Stimulated activated CD4-positive, alpha-beta T cell treated with anti-CD3 and anti-CD28 coated beads, Interleukin-4, amount 100 ng/mL, for 1 hour (primary cell): ENCODE results near the gene RNF13.
A peak's percentile ranks its signal among the peaks of the same experiment; 100 is the strongest.
"Not testable (repeated sequence)": the region's sequence is repeated elsewhere in the genome, so short reads cannot be mapped to it uniquely, and the experiment has no call there.

Experiments
- DNase-seq: peaks from one replicate; pipeline ENCODE4 v3.0.0-alpha.2; 2020

The RNF13 gene

DNA sequence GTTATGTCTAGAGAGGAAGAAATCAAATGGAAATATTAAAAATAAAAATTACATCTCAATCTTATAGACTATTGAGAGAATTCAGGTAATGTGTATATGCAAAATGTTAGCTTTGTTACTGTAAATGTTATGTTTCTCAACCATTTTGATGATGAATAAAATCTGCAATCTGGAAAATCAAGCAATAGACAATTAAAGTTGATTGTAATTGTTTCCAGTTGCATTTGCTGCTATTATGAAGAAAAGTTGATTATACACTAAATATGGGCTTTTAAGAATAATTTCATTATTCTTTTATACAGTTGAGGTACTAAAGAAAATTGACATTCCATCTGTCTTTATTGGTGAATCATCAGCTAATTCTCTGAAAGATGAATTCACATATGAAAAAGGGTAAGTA lies 88.8 kb downstream of the RNF13 start:
- no peak for DNase-seq

DNA sequence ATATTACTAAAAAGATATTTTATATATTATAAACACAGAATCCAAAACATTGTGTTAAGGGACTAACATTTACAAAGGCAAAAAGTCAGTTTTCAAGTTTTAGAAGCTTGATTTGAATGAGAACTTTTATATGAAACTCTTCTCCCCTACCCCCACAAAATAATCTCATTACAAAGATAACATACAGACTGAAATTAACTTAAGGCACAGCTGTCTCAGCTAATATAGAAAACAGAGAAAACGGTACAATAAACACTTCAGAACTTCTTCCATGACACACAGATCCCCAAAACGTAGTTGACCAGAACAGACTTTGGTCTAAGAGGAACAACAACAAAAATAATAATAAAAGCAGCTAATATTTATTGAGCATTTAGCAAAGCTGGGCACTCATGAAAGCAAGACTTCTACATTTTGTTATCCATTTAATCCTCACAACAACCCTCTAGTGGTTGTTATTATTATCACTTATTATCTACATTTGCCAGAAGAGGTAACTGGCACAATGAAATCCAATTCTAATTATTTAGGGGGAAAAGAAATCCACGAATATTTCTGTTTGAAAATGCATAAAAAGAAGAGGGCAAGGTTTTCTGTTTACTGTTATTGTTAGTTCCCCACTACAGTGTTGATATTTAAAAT lies 89.6 kb downstream of the RNF13 start:
- DNase-seq = no peak

DNA sequence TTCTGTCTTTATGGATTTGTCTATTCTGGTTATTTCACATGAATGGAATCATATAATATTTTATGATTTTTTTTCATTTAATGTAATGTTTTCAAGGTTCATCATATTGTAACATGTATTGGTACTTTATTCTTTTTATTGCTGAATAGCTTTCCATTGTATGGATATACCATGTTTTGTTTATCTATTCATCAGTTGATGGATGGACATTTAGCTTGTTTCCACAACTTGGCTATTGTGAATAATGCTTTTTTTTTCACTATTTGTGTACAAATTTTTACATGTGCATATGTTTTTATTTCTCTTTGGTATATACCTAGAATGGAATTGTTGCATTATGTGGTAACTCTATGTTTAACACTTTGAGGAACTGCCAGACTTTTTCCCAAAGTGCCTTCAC lies 93.0 kb downstream of the RNF13 start:
- DNase-seq = no peak

DNA sequence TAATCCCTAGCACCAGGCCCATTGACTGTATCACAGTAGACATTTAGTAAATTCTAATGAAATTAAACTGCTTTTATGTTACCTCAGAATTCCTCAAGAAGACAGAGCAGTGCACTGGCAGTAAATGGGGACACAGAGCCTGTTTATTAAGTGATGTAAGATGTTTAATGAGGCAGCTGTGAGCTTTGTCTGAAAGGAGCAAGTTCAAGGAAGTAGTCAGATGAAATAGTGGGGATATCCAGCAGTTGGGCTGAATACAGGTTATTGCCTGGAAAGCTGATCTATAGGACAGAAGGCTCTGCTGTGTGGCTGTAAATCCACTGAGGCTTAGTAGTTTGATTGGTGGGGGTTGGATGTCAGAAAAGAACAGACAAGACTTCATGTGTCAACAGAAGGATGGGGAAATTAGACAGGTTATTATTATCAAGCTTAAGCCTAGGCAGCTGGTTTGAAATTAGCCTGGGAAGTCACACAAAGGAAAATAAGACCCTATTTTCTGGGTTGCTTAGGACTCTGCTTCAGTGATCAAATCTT lies 95.5 kb downstream of the RNF13 start:
- DNase-seq = no peak

DNA sequence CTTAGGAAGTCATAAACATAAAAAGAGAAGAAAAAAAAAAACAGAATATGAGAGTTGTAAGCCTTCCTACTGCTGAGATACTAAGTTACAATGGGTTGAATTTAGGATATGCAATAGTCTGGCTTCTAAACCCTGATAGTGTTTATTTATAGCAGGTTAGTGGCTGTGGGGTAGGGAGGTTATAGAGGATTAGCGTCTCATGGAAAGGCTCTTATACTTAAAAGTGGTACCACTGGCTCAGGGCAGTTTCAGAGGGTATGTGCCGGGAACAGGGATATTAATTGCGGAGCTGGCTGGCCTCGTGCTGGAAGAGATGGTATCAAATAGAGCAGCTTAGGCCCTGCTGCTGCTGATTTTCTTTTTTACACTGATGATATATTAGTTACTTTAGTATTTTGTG lies 96.9 kb downstream of the RNF13 start:
- no peak for DNase-seq

DNA sequence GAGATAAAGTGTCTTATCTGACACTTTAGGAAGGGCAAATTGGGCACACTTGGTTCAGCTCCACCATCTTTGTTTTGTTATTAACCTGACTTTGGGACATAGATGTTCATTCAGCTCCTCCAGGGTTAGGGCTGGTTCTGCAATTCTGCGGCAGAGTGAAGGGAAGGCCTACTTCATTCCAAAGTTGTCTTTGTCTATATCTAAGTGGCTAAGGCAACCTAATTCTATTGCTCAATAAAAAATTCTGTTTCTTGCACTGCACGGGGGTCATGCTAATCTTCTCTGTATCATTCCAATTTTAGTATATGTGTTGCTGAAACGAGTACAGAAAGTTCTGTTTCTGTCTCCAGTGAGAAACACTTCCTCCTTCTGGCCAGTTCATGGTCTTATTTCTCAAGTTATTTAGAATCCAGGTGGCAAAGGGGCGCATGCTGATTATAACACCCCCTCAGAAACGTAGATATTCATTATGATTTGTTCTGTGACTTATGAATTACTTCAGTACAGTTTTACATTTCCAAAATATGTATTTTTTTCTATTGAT lies 104.2 kb downstream of the RNF13 start:
- DNase-seq = no peak

DNA sequence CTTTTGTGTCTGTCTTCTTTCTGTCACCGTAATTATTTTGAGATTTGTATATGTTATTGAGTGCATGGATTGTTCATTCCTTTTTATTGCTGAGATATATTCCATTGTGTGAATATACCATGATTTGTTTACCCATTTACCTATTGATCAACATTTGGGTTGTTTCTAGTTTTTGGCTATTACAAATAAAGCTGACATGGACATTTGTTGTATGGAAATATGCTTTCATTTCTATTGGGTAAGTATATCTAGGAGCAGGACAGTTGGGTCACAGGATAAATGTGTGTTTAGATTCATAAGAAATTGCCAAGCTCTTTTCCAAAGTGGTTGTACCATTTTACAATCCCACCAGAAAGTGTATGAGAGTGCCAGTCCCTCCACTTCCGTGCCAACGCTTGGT lies 106.5 kb downstream of the RNF13 start:
- DNase-seq = no peak

DNA sequence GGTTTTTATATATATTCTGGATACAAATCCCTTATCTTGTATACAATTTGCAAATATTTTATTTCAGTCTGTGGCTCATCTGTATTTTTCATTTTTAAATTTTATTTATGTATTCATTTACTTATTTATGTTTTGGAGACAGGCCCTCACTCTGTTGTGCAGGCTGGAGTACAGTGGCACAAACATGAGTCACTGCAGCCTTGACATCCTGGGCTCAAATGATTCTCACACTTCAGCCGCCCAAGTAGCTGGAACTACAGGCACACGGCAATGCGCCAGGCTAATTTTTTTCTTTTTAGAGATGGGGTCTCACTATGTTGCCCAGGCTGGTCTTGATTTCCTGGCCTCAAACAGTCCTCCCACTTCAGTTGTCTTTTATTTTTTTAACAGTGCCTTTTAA lies 107.1 kb downstream of the RNF13 start:
- DNase-seq = no peak

DNA sequence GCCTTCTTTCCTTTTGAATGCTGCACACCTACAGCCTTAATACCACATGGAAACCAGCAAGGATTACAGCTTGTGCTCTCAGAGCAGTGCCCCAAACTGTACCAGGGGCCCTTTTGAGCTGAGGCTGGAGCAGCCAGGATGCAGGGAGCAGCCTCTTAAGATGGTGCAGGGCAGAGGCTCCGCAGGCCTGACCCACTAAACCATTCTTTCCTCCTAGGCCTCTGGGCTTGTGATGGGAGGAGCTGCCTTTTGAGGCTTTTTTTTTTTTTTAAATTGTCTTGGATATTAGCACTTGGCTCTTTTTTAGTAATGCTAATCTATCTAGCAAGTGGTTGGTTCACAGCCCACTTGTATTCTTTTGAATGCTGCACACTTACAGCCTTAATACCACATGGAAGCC lies 120.0 kb downstream of the RNF13 start:
- DNase-seq = no peak

DNA sequence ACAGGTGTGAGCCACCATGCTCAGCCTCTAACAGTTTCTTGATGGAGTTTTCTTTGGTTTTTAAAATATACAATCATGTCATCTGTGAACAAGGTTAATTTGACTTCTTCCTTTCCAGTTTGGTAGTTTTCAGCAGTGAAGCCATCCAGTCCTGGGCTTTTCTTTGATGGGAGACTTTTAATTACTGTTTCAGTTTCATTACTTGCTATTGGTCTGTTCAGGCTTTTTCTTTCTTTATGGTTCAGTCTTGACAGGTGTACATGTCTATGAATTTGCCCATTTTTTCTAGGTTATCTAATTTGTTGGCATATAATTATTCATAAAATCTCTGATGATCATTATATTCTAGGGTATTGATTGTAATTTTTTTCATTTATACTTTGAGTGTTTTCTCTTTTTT lies 120.8 kb downstream of the RNF13 start:
- no peak for DNase-seq

DNA sequence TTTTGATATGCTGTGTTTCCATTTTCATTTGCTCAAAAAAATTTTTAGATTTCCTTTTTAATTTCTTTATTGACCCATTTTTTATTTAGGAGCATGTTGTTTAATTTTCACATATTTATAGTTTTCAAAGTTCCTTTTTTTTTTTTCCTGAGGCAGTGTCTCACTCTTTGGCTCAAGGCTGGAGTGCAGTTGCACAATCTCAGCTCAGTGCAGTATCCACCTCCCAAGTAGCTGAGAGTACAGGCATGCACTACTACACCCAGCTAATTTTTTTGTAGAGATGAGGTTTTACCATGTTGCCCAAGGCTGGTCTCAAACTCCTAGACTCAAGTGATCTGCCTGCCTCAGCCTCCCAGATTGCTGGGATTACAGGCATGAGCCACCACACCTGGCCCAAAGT lies 121.5 kb downstream of the RNF13 start:
- DNase-seq = no peak

DNA sequence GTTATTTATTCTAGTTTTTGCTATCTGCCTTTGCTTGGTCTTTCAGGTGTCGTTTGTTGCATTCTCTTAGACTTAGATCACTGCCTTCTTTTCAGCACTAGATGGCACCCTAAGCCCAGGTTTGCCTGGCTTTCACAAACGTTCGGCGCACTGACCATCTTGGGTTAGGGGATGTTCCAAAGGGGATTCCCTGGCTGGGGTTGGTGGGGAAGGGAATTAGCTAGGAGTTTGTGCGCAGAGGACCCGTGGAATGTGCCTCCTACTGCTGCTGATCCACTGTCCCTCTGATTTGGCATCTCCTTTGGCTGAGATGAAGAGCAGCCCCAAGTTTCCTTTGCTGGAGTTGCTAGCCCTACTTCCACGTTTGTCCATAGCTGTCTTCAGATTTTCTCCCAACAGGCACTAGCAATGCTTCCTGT lies 123.8 kb downstream of the RNF13 start:
- peak; percentile 20 for DNase-seq

DNA sequence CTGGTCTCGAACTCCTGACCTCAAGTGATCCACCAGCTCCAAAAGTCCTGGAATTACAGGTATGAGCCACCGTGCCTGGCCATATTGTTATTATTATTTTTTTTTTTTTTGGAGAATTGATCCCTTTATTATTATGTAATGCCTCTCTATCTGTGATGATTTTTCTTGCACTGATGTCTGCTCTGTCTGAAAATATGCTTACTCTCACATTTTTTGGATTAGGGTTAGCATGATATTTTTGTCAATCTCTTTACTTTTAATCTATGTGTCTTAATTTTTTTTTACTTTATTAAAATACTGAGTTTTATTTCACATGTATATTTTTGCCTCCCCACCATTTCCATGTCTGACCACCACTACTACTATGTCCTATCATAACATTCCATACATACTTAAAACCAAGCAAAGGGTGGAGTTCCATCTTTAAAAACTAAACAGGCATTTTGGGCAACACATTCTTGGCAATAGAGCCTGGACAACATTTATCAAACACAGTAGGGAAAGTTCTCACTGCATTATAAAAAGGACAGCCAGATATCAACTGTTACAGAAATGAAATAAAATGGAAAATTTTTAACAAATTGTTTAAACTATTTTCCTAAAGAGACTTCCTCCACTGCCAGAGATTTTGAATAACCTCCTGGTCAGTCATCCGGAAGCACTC lies 125.5 kb downstream of the RNF13 start:
- DNase-seq = not testable (repeated sequence)

DNA sequence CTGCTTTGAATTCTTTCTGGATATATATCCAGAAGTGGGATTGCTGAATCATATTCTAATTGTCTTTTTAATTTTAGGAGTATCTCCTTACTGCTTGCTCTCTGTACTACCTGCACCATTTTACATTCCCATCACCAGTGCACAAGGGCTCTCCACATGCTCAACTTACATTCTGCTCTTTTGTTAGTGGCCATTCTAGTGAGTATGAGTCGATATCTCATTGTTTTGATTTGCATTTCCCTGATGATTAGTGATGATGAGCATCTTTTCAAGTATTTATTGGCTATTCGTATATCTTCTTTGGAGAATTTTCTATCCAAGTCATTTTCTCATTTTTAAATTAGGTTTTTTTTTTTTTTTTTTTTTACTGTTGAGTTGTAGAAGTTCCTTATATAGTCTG lies 128.2 kb downstream of the RNF13 start:
- no peak for DNase-seq

DNA sequence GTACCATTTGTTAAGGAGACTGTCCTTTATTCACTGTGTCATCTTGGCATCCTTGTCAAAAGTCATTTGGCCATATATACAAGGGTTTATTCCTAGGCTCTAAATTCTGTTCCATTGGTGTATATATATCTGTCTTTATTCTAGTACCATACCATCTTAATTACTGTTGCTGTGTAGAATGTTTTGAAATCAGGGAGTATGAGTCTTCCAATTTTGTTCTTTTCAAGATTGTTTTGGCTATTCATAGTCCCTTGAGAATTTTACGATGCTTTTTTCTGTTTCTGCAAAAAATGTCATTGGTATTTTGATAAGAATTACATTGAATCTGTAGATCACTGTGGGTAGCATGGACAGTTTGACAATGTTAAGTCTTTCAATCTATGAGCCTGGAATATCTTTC lies 128.9 kb downstream of the RNF13 start:
- no peak for DNase-seq

DNA sequence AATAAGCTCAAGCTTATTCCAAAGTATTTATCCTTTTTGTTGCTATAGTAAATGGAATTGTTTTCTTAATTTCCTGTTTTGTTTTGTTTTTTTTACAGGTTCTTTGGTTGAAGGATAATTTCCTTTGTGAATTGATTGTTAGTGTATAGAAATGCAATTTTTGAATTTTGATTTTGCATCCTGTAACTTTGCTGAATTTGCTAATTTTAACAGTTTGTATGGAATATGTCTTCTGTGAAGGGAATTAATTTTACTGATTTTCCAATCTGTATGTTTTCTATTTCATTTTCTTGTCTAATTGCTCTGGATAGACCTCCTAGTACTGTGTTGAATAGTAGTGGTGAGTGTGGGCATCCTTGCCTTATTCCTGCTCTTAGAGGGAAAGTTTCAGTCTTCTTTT lies 129.4 kb downstream of the RNF13 start:
- no peak for DNase-seq

DNA sequence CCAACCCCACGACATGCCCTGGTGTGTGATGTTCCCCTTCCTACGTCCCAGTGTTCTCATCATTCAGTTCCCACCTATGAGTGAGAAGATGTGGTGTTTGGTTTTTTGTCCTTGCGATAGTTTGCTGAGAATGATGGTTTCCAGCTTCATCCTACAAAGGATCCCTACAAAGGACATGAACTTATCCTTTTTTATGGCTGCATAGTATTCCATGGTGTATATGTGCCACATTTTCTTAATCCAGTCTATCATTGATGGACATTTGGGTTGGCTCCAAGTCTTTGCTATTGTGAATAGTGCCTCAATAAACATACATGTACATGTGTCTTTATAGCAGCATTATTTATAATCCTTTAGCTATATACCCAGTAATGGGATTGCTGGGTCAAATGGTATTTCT lies 131.0 kb downstream of the RNF13 start:
- DNase-seq = not testable (repeated sequence)

DNA sequence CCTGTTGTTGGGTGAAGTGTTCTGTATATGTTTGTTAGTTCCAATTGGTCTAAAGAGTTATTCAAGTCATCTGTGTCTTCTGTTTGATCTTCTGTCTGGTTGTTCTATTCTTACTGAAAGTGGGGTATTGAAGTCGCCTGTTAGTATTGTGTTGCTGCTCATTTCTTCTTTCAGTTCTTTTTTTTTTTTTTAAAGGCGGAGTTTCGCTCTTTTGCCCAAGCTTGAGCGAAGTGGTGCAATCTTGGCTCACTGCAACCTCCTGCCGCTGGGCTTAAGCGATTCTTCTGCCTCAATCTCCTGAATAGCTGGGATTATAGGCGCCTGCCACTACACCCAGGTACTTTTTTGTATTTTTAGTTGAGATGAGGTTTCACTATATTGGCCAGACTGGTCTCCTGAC lies 134.2 kb downstream of the RNF13 start:
- DNase-seq = no peak

DNA sequence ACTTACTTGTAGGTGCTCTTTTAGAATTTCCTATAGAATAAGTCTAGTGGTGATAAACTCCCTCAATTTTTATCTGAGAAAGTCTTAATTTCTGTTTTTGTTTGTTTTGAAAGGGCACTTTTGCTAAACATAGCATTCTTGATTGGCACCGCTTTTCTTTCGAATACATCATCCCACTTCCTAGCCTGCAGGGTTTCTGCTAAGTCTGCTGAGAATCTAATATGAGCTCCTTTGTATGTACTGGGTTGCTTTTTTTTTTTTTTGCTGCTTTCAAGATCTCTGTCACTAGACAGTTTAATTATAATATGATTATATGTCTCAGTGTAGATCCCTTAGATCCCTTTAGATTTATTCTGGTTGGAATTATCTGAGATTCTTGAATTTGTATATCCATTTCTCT lies 136.2 kb downstream of the RNF13 start:
- DNase-seq = no peak

DNA sequence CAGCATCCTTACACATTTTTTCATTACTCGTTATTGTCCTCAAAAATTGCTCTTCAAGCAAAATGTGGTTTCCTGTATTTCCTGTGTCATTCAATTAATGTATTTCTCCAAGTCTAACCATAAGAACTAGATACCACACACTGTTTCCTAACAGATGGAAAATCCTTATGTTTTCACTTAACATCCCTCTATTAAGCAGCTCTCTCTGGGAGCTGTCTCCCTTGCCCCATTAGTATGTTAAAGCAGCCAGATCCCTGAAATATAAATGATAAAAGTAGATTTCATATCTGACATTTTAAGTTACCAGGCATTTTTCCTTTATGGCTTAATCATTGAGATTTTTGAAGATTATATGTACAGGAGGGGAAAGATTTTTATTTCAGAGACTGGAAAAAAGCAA lies 141.8 kb downstream of the RNF13 start:
- no peak for DNase-seq

DNA sequence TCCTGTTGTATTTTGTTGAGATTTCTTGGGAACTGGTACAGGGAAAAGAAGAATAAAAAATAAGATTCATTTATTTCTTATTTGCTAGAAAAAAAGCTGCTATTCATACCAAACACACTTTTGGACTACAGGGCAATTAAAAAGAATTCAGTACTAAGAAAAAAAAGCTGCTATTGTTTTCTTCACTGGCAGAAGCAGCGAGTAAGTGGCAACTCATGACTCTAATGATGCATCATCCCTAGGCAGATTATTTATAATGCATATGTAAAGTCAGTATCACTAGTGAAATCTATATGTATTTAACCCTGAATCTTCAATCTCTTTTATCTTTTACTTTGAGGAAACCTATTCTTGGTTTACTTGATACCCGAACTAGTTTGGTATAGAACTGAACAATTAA lies 142.4 kb downstream of the RNF13 start:
- no peak for DNase-seq

DNA sequence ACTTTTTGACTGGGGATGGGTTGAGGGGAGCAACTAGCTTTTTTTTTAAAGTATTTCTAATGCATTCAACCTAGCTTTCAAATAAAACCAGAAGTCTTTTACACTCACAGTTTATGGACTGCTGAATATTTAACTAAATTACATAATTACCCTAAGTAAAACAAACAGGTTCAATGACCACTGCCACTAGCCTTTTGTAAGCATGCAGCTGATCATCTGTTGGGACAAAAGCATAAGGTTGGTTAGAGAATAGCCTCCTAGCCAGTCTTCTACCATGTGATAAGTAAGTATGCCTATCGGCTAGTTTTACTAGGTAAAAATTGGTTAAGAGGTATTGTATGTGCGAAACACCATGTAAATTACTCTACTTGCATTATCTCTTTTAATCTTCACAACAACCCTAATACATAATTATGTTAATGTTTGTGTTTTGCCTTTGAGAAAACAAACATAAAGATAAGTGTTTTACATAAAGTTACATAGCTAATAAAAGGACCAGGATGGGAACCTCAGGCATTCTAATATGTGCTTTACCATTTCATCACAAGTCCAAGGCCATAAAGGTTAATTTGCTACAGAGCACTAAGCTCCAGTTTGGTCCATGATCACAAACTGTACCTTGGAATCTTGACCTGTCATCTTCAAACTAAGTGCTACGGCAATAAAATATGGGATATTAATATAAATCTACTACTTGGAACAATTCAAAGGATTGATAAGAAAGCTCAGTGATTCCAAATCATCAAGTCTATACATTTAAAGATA lies 144.5 kb downstream of the RNF13 start:
- no peak for DNase-seq

DNA sequence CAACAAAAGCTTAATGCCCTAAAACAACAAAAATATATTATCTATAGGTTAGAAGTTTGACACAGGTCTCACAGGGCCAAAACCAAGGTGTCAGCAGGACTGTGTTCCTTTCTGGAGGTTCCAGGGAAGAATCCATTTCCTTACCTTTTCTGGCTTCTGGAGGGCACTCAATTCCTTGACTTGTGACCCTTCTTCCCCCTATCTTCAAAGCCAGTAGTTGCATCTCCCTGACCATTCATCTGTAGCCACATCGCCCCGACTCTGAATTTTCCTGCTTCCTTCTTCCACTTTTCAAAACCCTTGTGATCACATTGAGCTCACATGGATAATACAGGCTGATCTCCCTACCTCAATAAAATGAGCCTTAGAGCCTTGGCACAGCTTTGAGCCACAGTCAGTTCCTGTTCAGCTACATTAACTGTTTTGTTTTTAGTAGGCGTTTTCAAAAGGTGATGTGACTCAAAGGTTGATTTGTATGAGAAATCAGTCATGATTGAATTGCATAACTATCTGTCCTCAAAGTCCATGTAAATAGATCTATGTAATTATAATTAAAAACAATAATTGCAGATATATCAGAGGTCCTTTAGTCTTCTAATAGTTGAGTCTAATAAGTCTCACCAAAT lies 145.3 kb downstream of the RNF13 start:
- no peak for DNase-seq
